Adrenal gland (tissue), 12 donors: Measurements from ENCODE around the gene GPC4. TPM values are rescaled to one million over a fixed set of nuclear protein-coding genes. Genes with fewer than 3 reads are reported as not detected.

Experiments
- DNase-seq, 7 donors: peaks; one replicate each; pipeline ENCODE4 v3.0.0-alpha.2; 2019 to 2020
- H3K27ac ChIP-seq, 5 donors: fragments of 200-600 bp; sonication (generic) in 4 of 5; 1 replicate in 3 of 5; 2 replicates in 2 of 5; pipeline versions ENCODE4 v1.5.1 to v1.8.0; 2016 to 2020; ENCODE audit warnings: mild to moderate bottlenecking in 1 of 5
- H3K27me3 ChIP-seq: fragments of 200-600 bp; 2 replicates; pipeline ENCODE4 v1.8.0; 2021
- H3K36me3 ChIP-seq, 2 donors: fragments of 200-600 bp; replicated peaks in 1 of 2; 1 replicate in 1 of 2; 2 replicates in 1 of 2; pipeline versions ENCODE4 v1.5.1 to v1.8.0; 2018 to 2022
- H3K4me1 ChIP-seq, 2 donors: fragments of 200-600 bp; replicated peaks in 1 of 2; 1 replicate in 1 of 2; 2 replicates in 1 of 2; pipeline versions ENCODE4 v1.5.1 to v1.8.0; 2018 to 2021
- H3K4me3 ChIP-seq, 4 donors: fragments of 200-600 bp; sonication (generic) in 3 of 4; one replicate each; pipeline ENCODE4 v1.5.1; 2016 to 2018
- H3K9me3 ChIP-seq, 3 donors: fragments of 200-600 bp; sonication (generic) in 1 of 3; replicated peaks in 1 of 3; 1 replicate in 2 of 3; 2 replicates in 1 of 3; pipeline versions ENCODE4 v1.5.1 to v1.8.0; 2016 to 2021
- POLR2A ChIP-seq, 2 donors: fragments of 450-650 bp; IDR thresholded peaks; one replicate each; pipeline ENCODE4 v1.6.1; 2017; ENCODE audit warnings: antibody characterized with exemption in 2 of 2, mild to moderate bottlenecking in 2 of 2, moderate library complexity in 1 of 2
- WGBS, 4 donors: extraction: QIAGEN DNeasy Blood & Tissue Kit in 2 of 4; methylation state at CpG; one replicate each; pipeline versions ENCODE4 v1.1.5 to v1.1.7; 2013 to 2017; 5-methylcytosine and 5-hydroxymethylcytosine counted together
- intact Hi-C, 2 donors: fragments of 100-400 bp; cut with DNase I; formaldehyde crosslinking; loops; one replicate each; pipeline versions ENCODE4 v1.14.1 to v1.15.0; 2022 to 2023
- polyA plus RNA-seq, 3 donors: library from polyadenylated mRNA; stranded (reverse); fragments of 200-250 nt in 2 of 3; fragments of 350-450 nt in 1 of 3; fragmentation: Illumina TruSeq in 1 of 3; extraction: RNeasy Lipid Tissue Mini Kit (QIAGEN cat#74804) in 1 of 3; gene quantifications; one replicate each; pipeline ENCODE4 v1.2.3, GENCODE V29; 2013 to 2014
- total RNA-seq, 9 donors: library from RNA; depleted of rRNA in 4 of 9; stranded (reverse); fragments of >200 nt in 4 of 9; fragments of 120-200 nt in 1 of 9; fragmentation: NEBNext Ultra II Directional in 1 of 9; extraction: Animal tissue kit (Norgen Biotek cat#: 25700) in 1 of 9; gene quantifications; one replicate each; pipeline versions ENCODE4 v1.1.0 to v1.2.4, GENCODE V29; 2013 to 2023
- TF ChIP-seq, protein P1 (sequence below), 6 experiments: fragments of 450-650 bp in 4 of 6; fragments of 200-600 bp in 2 of 6; sonication (generic) in 1 of 6; IDR thresholded peaks; 1 replicate in 5 of 6; 2 replicates in 1 of 6; pipeline versions ENCODE4 v1.5.1 to v1.8.0; 2016 to 2021; ENCODE audit warnings: antibody characterized with exemption in 6 of 6, mild to moderate bottlenecking in 2 of 6, moderate library complexity in 1 of 6
- donor health status: healthy with polysubstance abuse.
- donor health status: Bipolar disorder and iron deficiency.
- donor health status: DM: yes; HTN: yes; CAD: no.
- donor health status: DM: no; HTN: no; CAD: no.
- donor health status: DM: no; HTN: no; CAD: no.
- donor health status: DM: yes; HTN: yes; CAD: no.

The GPC4 gene
- total and polyA plus RNA-seq, 12 donors: 3.2 to 26.8 (median 15.7) TPM

DNA sequence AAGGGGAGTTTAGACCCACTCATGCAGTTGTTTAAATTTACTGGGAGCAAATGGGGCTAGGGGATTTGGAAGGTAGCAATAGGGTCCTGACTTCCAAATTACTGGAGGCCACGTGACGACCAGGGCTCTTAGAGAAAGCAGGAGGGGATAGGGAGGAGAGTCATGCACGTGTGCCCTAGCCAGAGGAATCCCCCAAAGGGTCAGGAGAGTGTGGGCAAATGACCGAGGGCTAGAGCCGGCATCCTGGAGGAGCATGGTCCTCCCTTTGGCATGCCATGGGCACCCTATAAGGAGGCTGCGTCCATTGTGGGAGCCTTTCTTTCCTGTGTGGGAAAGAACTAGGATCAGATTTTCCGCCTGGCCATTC, 25.5 kb upstream of the GPC4 start:
- 63 to 84% (median 68%) methylated on average over 4 to 7 of the region's 7 CpGs for WGBS, 4 donors
- no peak for TF ChIP-seq POLR2A (IDR thresholded peaks at IDR 0.05)
- TF ChIP-seq, protein P1, sequence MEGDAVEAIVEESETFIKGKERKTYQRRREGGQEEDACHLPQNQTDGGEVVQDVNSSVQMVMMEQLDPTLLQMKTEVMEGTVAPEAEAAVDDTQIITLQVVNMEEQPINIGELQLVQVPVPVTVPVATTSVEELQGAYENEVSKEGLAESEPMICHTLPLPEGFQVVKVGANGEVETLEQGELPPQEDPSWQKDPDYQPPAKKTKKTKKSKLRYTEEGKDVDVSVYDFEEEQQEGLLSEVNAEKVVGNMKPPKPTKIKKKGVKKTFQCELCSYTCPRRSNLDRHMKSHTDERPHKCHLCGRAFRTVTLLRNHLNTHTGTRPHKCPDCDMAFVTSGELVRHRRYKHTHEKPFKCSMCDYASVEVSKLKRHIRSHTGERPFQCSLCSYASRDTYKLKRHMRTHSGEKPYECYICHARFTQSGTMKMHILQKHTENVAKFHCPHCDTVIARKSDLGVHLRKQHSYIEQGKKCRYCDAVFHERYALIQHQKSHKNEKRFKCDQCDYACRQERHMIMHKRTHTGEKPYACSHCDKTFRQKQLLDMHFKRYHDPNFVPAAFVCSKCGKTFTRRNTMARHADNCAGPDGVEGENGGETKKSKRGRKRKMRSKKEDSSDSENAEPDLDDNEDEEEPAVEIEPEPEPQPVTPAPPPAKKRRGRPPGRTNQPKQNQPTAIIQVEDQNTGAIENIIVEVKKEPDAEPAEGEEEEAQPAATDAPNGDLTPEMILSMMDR (IDR thresholded peaks at IDR 0.05): no peak

DNA sequence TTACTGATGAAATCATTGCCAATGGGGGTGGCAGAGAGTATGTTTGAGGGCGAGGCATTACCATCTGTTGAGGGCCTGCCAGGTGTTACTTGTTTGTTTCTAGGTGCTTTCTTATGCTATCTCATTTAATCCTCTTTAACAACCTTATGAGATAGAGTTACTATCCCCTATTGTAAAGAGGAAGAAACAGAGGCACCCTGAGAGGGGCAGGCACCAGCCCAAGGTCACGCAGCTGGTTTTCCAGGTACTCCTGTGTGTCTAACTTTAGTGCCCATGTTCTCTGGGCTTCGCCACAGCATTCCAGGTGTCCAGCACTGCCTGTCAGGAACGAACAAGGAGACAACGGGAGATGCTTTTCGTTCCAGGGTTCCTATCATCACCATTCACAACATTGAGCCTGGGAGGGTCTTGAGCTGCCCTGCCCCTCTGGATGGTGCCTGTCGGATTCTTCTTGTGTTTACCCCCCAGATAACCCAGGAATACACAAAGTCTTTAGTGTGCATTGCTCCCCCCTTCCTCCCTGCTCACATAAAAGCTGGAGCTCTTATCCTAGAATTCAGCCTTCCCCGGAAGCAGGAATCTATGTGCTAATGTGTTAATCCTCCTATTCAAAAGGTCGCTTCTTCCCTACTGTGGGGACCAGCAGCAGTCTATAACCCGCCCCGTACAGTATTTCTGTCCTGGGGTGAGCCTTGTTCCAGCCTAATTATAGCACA, 24.9 kb upstream of the GPC4 start:
- Histone ChIP-seq H3K4me3 (no peak overlapping the region), H3K36me3 (no peaks in the 10 kb centered on the region), H3K9me3 (no peaks in the 10 kb centered on the region), H3K27me3 (peaks cover 13% of the 10 kb centered on the region), H3K27ac (no peak overlapping the region), H3K4me1 (no peaks in the 10 kb centered on the region)
- intact Hi-C loops: no loop called here
- DNase-seq: no peak
- TF ChIP-seq, protein P1 (IDR thresholded peaks at IDR 0.05): no peak
- no peak for TF ChIP-seq POLR2A (IDR thresholded peaks at IDR 0.05)
- WGBS, 4 donors: 57 to 77% (median 62%) methylated on average over 2 to 11 of the region's 11 CpGs

More for the DNA sequence above, 25.5 kb upstream of the GPC4 start:
- Histone ChIP-seq H3K4me3 (no peak overlapping the region), H3K9me3 (no peaks in the 10 kb centered on the region), H3K27me3 (peaks cover 13% of the 10 kb centered on the region), H3K4me1 (no peaks in the 10 kb centered on the region), H3K36me3 (no peaks in the 10 kb centered on the region), H3K27ac (no peak overlapping the region)
- intact Hi-C loops: no loop called here
- DNase-seq: no peak

DNA sequence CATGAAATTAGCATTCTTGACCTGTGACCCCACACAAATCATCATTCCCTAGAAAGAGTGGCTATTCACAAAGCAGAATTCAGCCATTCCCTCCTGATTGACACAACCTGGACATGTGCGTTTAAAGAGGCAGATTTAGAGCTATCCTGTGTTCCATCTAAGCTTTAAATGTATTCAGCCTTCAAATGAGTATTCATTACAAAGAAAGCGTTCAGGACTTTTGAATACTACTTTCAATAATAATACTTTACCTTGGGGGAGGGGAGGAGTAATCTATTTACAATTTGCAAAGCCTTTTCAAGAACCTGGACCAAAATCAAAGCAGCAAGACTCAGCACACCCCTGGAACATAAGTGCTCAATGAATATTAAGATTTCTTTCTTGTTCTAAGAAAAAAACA, 22.5 kb upstream of the GPC4 start:
- peaks cover 13% of the 10 kb centered on the region for H3K27me3 ChIP-seq
- H3K4me1 ChIP-seq: no peaks in the 10 kb centered on the region
- no peak overlapping the region for H3K27ac ChIP-seq
- TF ChIP-seq, protein P1 (IDR thresholded peaks at IDR 0.05): no peak
- TF ChIP-seq POLR2A (IDR thresholded peaks at IDR 0.05): no peak
- no peak overlapping the region for H3K4me3 ChIP-seq
- intact Hi-C loops: no loop called here
- H3K9me3 ChIP-seq: no peaks in the 10 kb centered on the region
- H3K36me3 ChIP-seq: no peaks in the 10 kb centered on the region
- DNase-seq: no peak
- WGBS, 4 donors: 51 to 86% (median 76%) methylated on average over 2 of the region's 2 CpGs

- Histone ChIP-seq H3K4me1 (no peaks in the 10 kb centered on the region), H3K27me3 (peaks cover 13% of the 10 kb centered on the region), H3K36me3 (no peaks in the 10 kb centered on the region), H3K27ac (no peak overlapping the region), H3K9me3 (no peaks in the 10 kb centered on the region), H3K4me3 (no peak overlapping the region)
- 53 to 84% (median 65%) methylated on average over 4 of the region's 4 CpGs; no CpG with 5 or more reads in 1 of the 4 donors for WGBS, 4 donors
- TF ChIP-seq, protein P1 (IDR thresholded peaks at IDR 0.05): no peak
- no peak for TF ChIP-seq POLR2A (IDR thresholded peaks at IDR 0.05)
- no peak for DNase-seq
- intact Hi-C loops: no loop called here
Observed at GRCh38 chrX:133437356-133437755, 22.1 kb upstream of the GPC4 start.
